ENCODE measurements around the gene UBQLNL. TPM values are rescaled to one million over a fixed set of nuclear protein-coding genes. Genes with fewer than 3 reads are reported as not detected.
A peak's percentile ranks its signal among the peaks of the same experiment; 100 is the strongest.

UBQLNL gene
- total and polyA plus RNA-seq, 3 experiments from 2014 or later: not detected

GRCh38 chr11:5522308-5522707 is 5.8 kb upstream of the UBQLNL start:
- ChIA-PET CTCF (no interaction called here), POLR2A (no interaction called here)
- H3K9me3 Mint-ChIP-seq: no peaks in the 10 kb centered on the region
- H3K4me1 Mint-ChIP-seq: no peaks in the 10 kb centered on the region
- H3K4me3 Mint-ChIP-seq: no peak overlapping the region
- no peak for DNase-seq
- no peaks in the 10 kb centered on the region for H3K9me3 ChIP-seq (ENCODE audit: low read length)
- H3K27me3 ChIP-seq (ENCODE audit: insufficient read depth, low read length, poor library complexity, severe bottlenecking): no peaks in the 10 kb centered on the region
- peaks cover 3 to 4% of the 10 kb centered on the region in 2 donors for H3K27me3 Mint-ChIP-seq
- H3K4me1 ChIP-seq (ENCODE audit: insufficient read depth, low read length): no peaks in the 10 kb centered on the region
- peaks cover 0 to 2% (median 0%) of the 10 kb centered on the region in 3 donors for H3K36me3 Mint-ChIP-seq
- no peak overlapping the region for H3K4me3 ChIP-seq (ENCODE audit: low read length)
- H3K36me3 ChIP-seq (ENCODE audit: insufficient read depth, low read length): no peaks in the 10 kb centered on the region
- no peak overlapping the region for H3K27ac Mint-ChIP-seq
- H3K27ac ChIP-seq (ENCODE audit: low read depth, low read length): no peak overlapping the region

GRCh38 chr11:5521540-5521939 is 5.0 kb upstream of the UBQLNL start:
- H3K27me3 ChIP-seq (ENCODE audit: insufficient read depth, low read length, poor library complexity, severe bottlenecking): no peaks in the 10 kb centered on the region
- no peaks in the 10 kb centered on the region for H3K4me1 Mint-ChIP-seq
- H3K27ac Mint-ChIP-seq: no peak overlapping the region
- no peak overlapping the region for H3K27ac ChIP-seq (ENCODE audit: low read depth, low read length)
- no peaks in the 10 kb centered on the region for H3K4me1 ChIP-seq (ENCODE audit: insufficient read depth, low read length)
- no peaks in the 10 kb centered on the region for H3K9me3 Mint-ChIP-seq
- peaks cover 0 to 2% (median 0%) of the 10 kb centered on the region in 3 donors for H3K36me3 Mint-ChIP-seq
- peaks cover 0 to 4% of the 10 kb centered on the region in 2 donors for H3K27me3 Mint-ChIP-seq
- no peak overlapping the region for H3K4me3 ChIP-seq (ENCODE audit: low read length)
- no peaks in the 10 kb centered on the region for H3K9me3 ChIP-seq (ENCODE audit: low read length)
- no peak for DNase-seq
- no peaks in the 10 kb centered on the region for H3K36me3 ChIP-seq (ENCODE audit: insufficient read depth, low read length)
- no peak overlapping the region for H3K4me3 Mint-ChIP-seq
- ChIA-PET POLR2A (no interaction called here), CTCF (no interaction called here)

GRCh38 chr11:5514841-5515240 is 1.7 kb downstream of the UBQLNL start:
- Mint-ChIP-seq H3K4me1 (no peaks in the 10 kb centered on the region), H3K36me3 (no peaks in the 10 kb centered on the region), H3K4me3 (no peak overlapping the region), H3K27me3 (no peaks in the 10 kb centered on the region), H3K27ac (no peak overlapping the region), H3K9me3 (no peaks in the 10 kb centered on the region)
- Histone ChIP-seq H3K36me3 (ENCODE audit: insufficient read depth, low read length) (no peaks in the 10 kb centered on the region), H3K9me3 (ENCODE audit: low read length) (no peaks in the 10 kb centered on the region), H3K4me3 (ENCODE audit: low read length) (no peak overlapping the region), H3K27me3 (ENCODE audit: insufficient read depth, low read length, poor library complexity, severe bottlenecking) (no peaks in the 10 kb centered on the region), H3K4me1 (ENCODE audit: insufficient read depth, low read length) (no peaks in the 10 kb centered on the region), H3K27ac (ENCODE audit: low read depth, low read length) (no peak overlapping the region)
- ChIA-PET CTCF (no interaction called here), POLR2A (no interaction called here)
- no peak for DNase-seq

- Histone ChIP-seq H3K4me1 (ENCODE audit: insufficient read depth, low read length) (no peaks in the 10 kb centered on the region), H3K4me3 (ENCODE audit: low read length) (no peak within 1 kb of the TSS), H3K27ac (ENCODE audit: low read depth, low read length) (no peak within 1 kb of the TSS), H3K27me3 (ENCODE audit: insufficient read depth, low read length, poor library complexity, severe bottlenecking) (no peaks in the 10 kb centered on the region), H3K36me3 (ENCODE audit: insufficient read depth, low read length) (no peaks in the 10 kb centered on the region), H3K9me3 (ENCODE audit: low read length) (no peaks in the 10 kb centered on the region)
- no peak for DNase-seq
- Mint-ChIP-seq H3K4me3 (no peak within 1 kb of the TSS), H3K36me3 (no peaks in the 10 kb centered on the region), H3K27me3 (peaks cover 3 to 11% of the 10 kb centered on the region in 2 donors), H3K27ac (peak within 1 kb of the TSS in 1 of 8 donors; percentile 12), H3K4me1 (no peaks in the 10 kb centered on the region), H3K9me3 (no peaks in the 10 kb centered on the region)
- ChIA-PET POLR2A (no interaction called here), CTCF (interaction anchor here (1.4 kb wide), 1 partner anchor 17 kb away, joined by 3 read pairs; no protein-coding TSS in a partner anchor)
Measured at GRCh38 chr11:5509803-5510202, 6.7 kb downstream of the UBQLNL start, which contains the start of gene UBQLN3. Gene UBQLN3 (minus strand): TSS chr11:5509957. CDS start chr11:5509558, 399 bp downstream.

GRCh38 chr11:5508605-5509004 is 7.9 kb downstream of the UBQLNL start:
- no peak for DNase-seq
- CTCF ChIA-PET: no interaction called here
- no peak overlapping the region for H3K27ac ChIP-seq (ENCODE audit: low read depth, low read length)
- no peak overlapping the region for H3K4me3 ChIP-seq (ENCODE audit: low read length)
- H3K4me1 Mint-ChIP-seq: no peaks in the 10 kb centered on the region
- no peak overlapping the region for H3K4me3 Mint-ChIP-seq
- H3K36me3 ChIP-seq (ENCODE audit: insufficient read depth, low read length): no peaks in the 10 kb centered on the region
- H3K4me1 ChIP-seq (ENCODE audit: insufficient read depth, low read length): no peaks in the 10 kb centered on the region
- no peak overlapping the region for H3K27ac Mint-ChIP-seq
- H3K36me3 Mint-ChIP-seq: no peaks in the 10 kb centered on the region
- no peaks in the 10 kb centered on the region for H3K9me3 ChIP-seq (ENCODE audit: low read length)
- POLR2A ChIA-PET: no interaction called here
- H3K27me3 ChIP-seq (ENCODE audit: insufficient read depth, low read length, poor library complexity, severe bottlenecking): no peaks in the 10 kb centered on the region
- peaks cover 6 to 11% of the 10 kb centered on the region in 2 donors for H3K27me3 Mint-ChIP-seq
- H3K9me3 Mint-ChIP-seq: no peaks in the 10 kb centered on the region

- Histone ChIP-seq H3K4me1 (ENCODE audit: insufficient read depth, low read length) (no peaks in the 10 kb centered on the region), H3K4me3 (ENCODE audit: low read length) (no peak overlapping the region), H3K9me3 (ENCODE audit: low read length) (no peaks in the 10 kb centered on the region), H3K27ac (ENCODE audit: low read depth, low read length) (no peak overlapping the region), H3K36me3 (ENCODE audit: insufficient read depth, low read length) (no peaks in the 10 kb centered on the region), H3K27me3 (ENCODE audit: insufficient read depth, low read length, poor library complexity, severe bottlenecking) (no peaks in the 10 kb centered on the region)
- Mint-ChIP-seq H3K4me3 (no peak overlapping the region), H3K27ac (no peak overlapping the region), H3K27me3 (peaks cover 6 to 11% of the 10 kb centered on the region in 2 donors), H3K4me1 (no peaks in the 10 kb centered on the region), H3K36me3 (no peaks in the 10 kb centered on the region), H3K9me3 (no peaks in the 10 kb centered on the region)
- DNase-seq: no peak
- POLR2A ChIA-PET: no interaction called here
- CTCF ChIA-PET: no interaction called here
Measured at GRCh38 chr11:5507933-5508305, 8.6 kb downstream of the UBQLNL start.

GRCh38 chr11:5507177-5507932 is 9.1 kb downstream of the UBQLNL start:
- Mint-ChIP-seq H3K9me3 (no peaks in the 10 kb centered on the region), H3K4me1 (no peaks in the 10 kb centered on the region), H3K27me3 (peaks cover 6 to 11% of the 10 kb centered on the region in 2 donors), H3K36me3 (no peaks in the 10 kb centered on the region), H3K27ac (no peak overlapping the region), H3K4me3 (no peak overlapping the region)
- POLR2A ChIA-PET: no interaction called here
- Histone ChIP-seq H3K4me1 (ENCODE audit: insufficient read depth, low read length) (no peaks in the 10 kb centered on the region), H3K27me3 (ENCODE audit: insufficient read depth, low read length, poor library complexity, severe bottlenecking) (no peaks in the 10 kb centered on the region), H3K9me3 (ENCODE audit: low read length) (no peaks in the 10 kb centered on the region), H3K36me3 (ENCODE audit: insufficient read depth, low read length) (no peaks in the 10 kb centered on the region), H3K27ac (ENCODE audit: low read depth, low read length) (no peak overlapping the region), H3K4me3 (ENCODE audit: low read length) (no peak overlapping the region)
- no peak for DNase-seq
- CTCF ChIA-PET: no interaction called here

- Histone ChIP-seq H3K27ac (ENCODE audit: low read depth, low read length) (peak overlapping the region; percentile 65), H3K27me3 (ENCODE audit: insufficient read depth, low read length, poor library complexity, severe bottlenecking) (no peaks in the 10 kb centered on the region), H3K4me3 (ENCODE audit: low read length) (no peak overlapping the region), H3K9me3 (ENCODE audit: low read length) (no peaks in the 10 kb centered on the region), H3K36me3 (ENCODE audit: insufficient read depth, low read length) (no peaks in the 10 kb centered on the region), H3K4me1 (ENCODE audit: insufficient read depth, low read length) (no peaks in the 10 kb centered on the region)
- no peaks in the 10 kb centered on the region for H3K9me3 Mint-ChIP-seq
- CTCF ChIA-PET: no interaction called here
- no peak overlapping the region for H3K4me3 Mint-ChIP-seq
- no peak overlapping the region for H3K27ac Mint-ChIP-seq
- peaks cover 6 to 16% of the 10 kb centered on the region in 2 donors for H3K27me3 Mint-ChIP-seq
- POLR2A ChIA-PET: no interaction called here
- DNase-seq: no peak
- H3K36me3 Mint-ChIP-seq: no peaks in the 10 kb centered on the region
- no peaks in the 10 kb centered on the region for H3K4me1 Mint-ChIP-seq
Measured at GRCh38 chr11:5505363-5506048, 11.0 kb downstream of the UBQLNL start.
